OCI-LY7 (cell line): ENCODE data around the gene SEMA6C.

Experiments
- CTCF ChIP-seq: fragments of 200-600 bp; sonication (generic); conservative IDR thresholded peaks from 2 replicates; pipeline ENCODE4 v1.5.1; 2014; ENCODE audit warnings: mild to moderate bottlenecking, antibody characterized with exemption, low read length, moderate library complexity, mixed read lengths
- EZH2phosphoT487 ChIP-seq: fragments of 200-600 bp; sonication (generic); IDR thresholded peaks from 2 replicates; pipeline ENCODE4 v1.6.1; 2018; ENCODE audit warnings: low read depth, borderline replicate concordance, mild to moderate bottlenecking, mixed run types, antibody characterized with exemption, low read length, moderate library complexity, mixed read lengths

- no peak for TF ChIP-seq CTCF
- no peak for TF ChIP-seq EZH2phosphoT487
Measured at GRCh38 chr1:151108331-151108730, 38.1 kb downstream of the SEMA6C start.
